GM12801 (cell line): ENCODE measurements around the gene MATK.

Experiments
- CTCF ChIP-seq: IDR thresholded peaks from one replicate; pipeline ENCODE4 v1.5.1; 2011; ENCODE audit warnings: control low read depth; ENCODE audit not compliant: insufficient read length; ENCODE audit errors: extremely low read depth

MATK gene

DNA sequence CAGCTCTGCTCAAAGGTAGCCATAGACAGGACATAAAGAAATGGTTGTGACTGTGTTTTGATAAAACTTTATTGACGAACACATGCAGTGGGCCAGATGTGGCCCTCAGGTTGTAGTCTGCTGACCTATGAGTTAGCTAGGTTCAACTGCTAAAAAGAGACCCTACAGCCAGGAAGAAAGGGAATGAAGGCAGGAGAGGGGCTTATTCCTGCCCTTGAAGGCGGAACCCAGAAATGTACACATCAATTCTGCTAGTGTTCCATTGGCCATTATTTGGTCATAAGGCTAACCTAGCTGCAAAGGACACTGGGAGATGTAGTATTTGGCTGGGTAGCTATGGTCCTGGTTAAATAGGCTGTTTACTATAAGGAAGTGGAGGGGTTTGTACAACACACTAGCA lies 42.7 kb downstream of the MATK start:
- TF ChIP-seq CTCF, result no peak

GRCh38 chr19:3740431-3740830 lies 45.8 kb downstream of the MATK start:
- no peak for TF ChIP-seq CTCF

- TF ChIP-seq CTCF, result no peak
Observed at GRCh38 chr19:3738477-3739220, 47.5 kb downstream of the MATK start.

- no peak for TF ChIP-seq CTCF
Observed at GRCh38 chr19:3737487-3738205, 48.5 kb downstream of the MATK start.

- TF ChIP-seq CTCF, result no peak
Observed at GRCh38 chr19:3736106-3736724, 50.0 kb downstream of the MATK start.

DNA sequence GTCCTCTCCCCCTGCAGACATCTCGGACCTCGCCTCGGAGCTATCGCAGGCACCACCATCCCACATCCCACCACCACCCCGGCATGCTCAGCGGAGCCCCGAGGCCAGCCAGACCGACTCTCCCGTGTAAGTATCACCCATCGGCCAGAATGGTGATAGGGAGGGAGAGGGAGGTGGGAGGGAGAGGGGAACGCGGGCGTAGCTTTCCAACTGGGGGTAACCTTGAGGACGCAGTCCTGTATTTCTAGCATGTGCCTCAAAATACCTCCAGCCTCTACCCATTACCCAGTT lies 51.9 kb downstream of the MATK start:
- no peak for TF ChIP-seq CTCF

DNA sequence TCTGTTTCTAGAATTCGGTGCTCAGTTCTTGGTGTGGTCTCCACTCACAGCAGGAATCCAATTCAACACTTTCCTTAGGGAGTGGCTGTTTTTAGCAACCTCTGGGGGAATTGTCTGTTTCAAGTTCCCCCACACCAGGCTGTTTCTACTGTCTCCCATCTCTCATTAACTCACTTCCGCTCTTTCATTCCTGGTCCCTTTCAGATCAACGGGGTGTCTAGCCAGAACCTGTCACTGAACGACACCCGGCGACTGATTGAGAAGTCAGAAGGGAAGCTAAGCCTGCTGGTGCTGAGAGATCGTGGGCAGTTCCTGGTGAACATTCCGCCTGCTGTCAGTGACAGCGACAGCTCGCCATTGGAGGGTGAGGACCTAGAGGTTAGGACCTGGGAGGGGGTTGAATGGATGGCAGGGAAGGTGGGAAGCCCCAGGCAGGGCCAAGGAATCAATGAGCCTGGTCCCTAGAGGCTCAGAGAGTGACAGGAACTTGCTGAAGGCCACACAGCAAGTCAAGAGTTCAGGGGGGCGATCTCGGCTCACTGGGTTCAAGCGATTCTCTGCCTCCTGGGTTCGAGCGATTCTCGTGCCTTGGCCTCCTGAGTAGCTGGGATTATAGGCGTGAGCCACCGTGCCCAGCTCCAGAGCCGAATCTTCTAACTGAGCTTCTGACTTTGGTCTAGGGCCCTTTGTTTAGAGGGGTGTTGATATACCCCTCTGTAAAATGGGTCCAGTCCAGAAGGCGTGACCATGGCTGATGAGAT lies 52.5 kb downstream of the MATK start:
- no peak for TF ChIP-seq CTCF
